Panc1 (cell line): ENCODE measurements around the gene SRSF3. TPM values are rescaled to one million over a fixed set of nuclear protein-coding genes. Genes with fewer than 3 reads are reported as not detected.

Experiments used
- ATAC-seq: fragments of 200-7000 bp; cut with Tn5 transposase; 2 replicates; pipeline ENCODE4 v1.9.1; 2020; ENCODE audit warnings: mild to moderate bottlenecking, moderate library complexity
- BruUV-seq: library from RNA; stranded (reverse); fragments of 400-500 nt; replicated peaks from 2 replicates; lab custom pipeline; 2021; lab: Mats Ljungman, UMichigan
- CTCF ChIA-PET: fragments of 300-600 bp; sonication (Branson Sonifier 250); formaldehyde crosslinking; loops from one replicate; lab custom pipeline; 2022; ENCODE audit warnings: antibody characterized with exemption; lab: Charles Lee
- POLR2A ChIA-PET: fragments of 300-600 bp; sonication (Branson Sonifier 250); formaldehyde crosslinking; loops from one replicate; lab custom pipeline; 2022; ENCODE audit warnings: antibody characterized with exemption; lab: Charles Lee
- DNase-seq: peaks from one replicate; pipeline ENCODE4 v3.0.0-alpha.2; 2010; ENCODE audit warnings: low read depth, low spot score
- H3K27ac ChIP-seq: 2 replicates; pipeline ENCODE4 v1.5.1; 2011; ENCODE audit warnings: mild to moderate bottlenecking, low read length, inconsistent platforms
- H3K27me3 ChIP-seq: fragments of 200-500 bp; sonication (Bioruptor generic); 2 replicates; pipeline ENCODE4 v1.6.0; 2014; ENCODE audit warnings: low read length, inconsistent platforms; ENCODE audit not compliant: control insufficient read depth, insufficient read depth
- H3K36me3 ChIP-seq: fragments of 200-500 bp; sonication (Bioruptor generic); 2 replicates; pipeline ENCODE4 v1.5.1; 2014; ENCODE audit warnings: inconsistent platforms, mild to moderate bottlenecking, low read length, moderate library complexity; ENCODE audit not compliant: control insufficient read depth, insufficient read depth
- H3K4me1 ChIP-seq: 2 replicates; pipeline ENCODE4 v1.5.1; 2011; ENCODE audit warnings: inconsistent platforms, mild to moderate bottlenecking, low read length, moderate library complexity; ENCODE audit not compliant: control insufficient read depth, insufficient read depth
- H3K4me3 ChIP-seq, 2 experiments: 2 replicates each; pipeline ENCODE4 v1.5.1; 2011 to 2012; ENCODE audit warnings: low read depth in 2 of 2, low read length in 2 of 2, mild to moderate bottlenecking in 2 of 2, inconsistent platforms in 1 of 2, moderate library complexity in 1 of 2
- H3K9me3 ChIP-seq: fragments of 200-500 bp; sonication (Bioruptor generic); 2 replicates; pipeline ENCODE4 v1.5.1; 2014; ENCODE audit warnings: low read depth, mild to moderate bottlenecking, inconsistent platforms, low read length, moderate library complexity; ENCODE audit not compliant: control insufficient read depth, insufficient read depth
- CTCF ChIP-seq: fragments of 450-650 bp; IDR thresholded peaks from 2 replicates; pipeline ENCODE4 v1.5.1; 2017; ENCODE audit warnings: mild to moderate bottlenecking
- POLR2AphosphoS5 ChIP-seq: IDR thresholded peaks from 2 replicates; pipeline ENCODE4 v1.6.1; 2012; ENCODE audit warnings: mild to moderate bottlenecking, low read depth, low read length, moderate library complexity
- REST ChIP-seq, 2 experiments: IDR thresholded peaks; 2 replicates each; pipeline ENCODE4 v1.6.1; 2011 to 2012; ENCODE audit warnings: low read depth in 2 of 2, control low read depth in 1 of 2, low read length in 1 of 2, mild to moderate bottlenecking in 1 of 2, moderate library complexity in 1 of 2; ENCODE audit not compliant: insufficient read depth in 1 of 2
- SIN3A ChIP-seq: IDR thresholded peaks from 2 replicates; pipeline ENCODE4 v1.6.1; 2012; ENCODE audit warnings: low read depth, mild to moderate bottlenecking, low read length, moderate library complexity, borderline replicate concordance; ENCODE audit not compliant: insufficient read depth
- TCF7L2 ChIP-seq: IDR thresholded peaks from 2 replicates; pipeline ENCODE4 v1.6.1; 2011; ENCODE audit warnings: mild to moderate bottlenecking, low read depth, low read length, inconsistent platforms
- in situ Hi-C: cut with HindIII; loops from 2 replicates; pipeline ENCODE4 v1.10.0; 2016; ENCODE audit warnings: low sequenced_read_pairs, low pct_unique_long_range_greater_than_20kb
- intact Hi-C: fragments of 100-400 bp; cut with micrococcal nuclease; formaldehyde crosslinking; loops from one replicate; pipeline ENCODE4 v1.10.0; 2022; ENCODE audit not compliant: unreplicated experiment
- total RNA-seq: library from RNA; stranded (reverse); gene quantifications from one replicate; pipeline ENCODE4 v1.2.1, GENCODE V29; 2021; ENCODE audit not compliant: unreplicated experiment

SRSF3 gene
- total RNA-seq, 1 experiment from 2014 or later, result 356 TPM

GRCh38 chr6:36625158-36625919 is 31.2 kb downstream of the SRSF3 start:
- no peaks in the 10 kb centered on the region for H3K36me3 ChIP-seq
- in situ Hi-C loops (no loop called here), intact Hi-C loops (no loop called here)
- H3K27me3 ChIP-seq, result no peaks in the 10 kb centered on the region
- TF ChIP-seq POLR2AphosphoS5 (no peak), TCF7L2 (no peak), SIN3A (no peak)
- H3K4me1 ChIP-seq, result peaks cover 9% of the 10 kb centered on the region
- no peak for DNase-seq
- no peak overlapping the region for H3K4me3 ChIP-seq
- peak overlapping the region; percentile 48; the same call in 1 of the 2 replicates for H3K27ac ChIP-seq
- no TSS peak for BruUV-seq
- no peaks in the 10 kb centered on the region for H3K9me3 ChIP-seq
- ChIA-PET POLR2A (interaction anchor here (0.5 kb wide), 1 partner anchor 103 kb away, joined by 6 read pairs; no protein-coding TSS in a partner anchor), CTCF (no interaction called here)
- ATAC-seq, result no peak

GRCh38 chr6:36626636-36627035 is 32.5 kb downstream of the SRSF3 start:
- no peak overlapping the region for H3K4me3 ChIP-seq
- H3K9me3 ChIP-seq, result no peaks in the 10 kb centered on the region
- DNase-seq (no peak), ATAC-seq (no peak)
- intact Hi-C loops (no loop called here), in situ Hi-C loops (no loop called here)
- POLR2A ChIA-PET, result no interaction called here
- H3K36me3 ChIP-seq, result no peaks in the 10 kb centered on the region
- no peak overlapping the region for H3K27ac ChIP-seq
- BruUV-seq, result no TSS peak
- CTCF ChIA-PET, result no interaction called here
- peaks cover 9% of the 10 kb centered on the region for H3K4me1 ChIP-seq
- no peaks in the 10 kb centered on the region for H3K27me3 ChIP-seq
- TF ChIP-seq POLR2AphosphoS5 (no peak), CTCF (no peak), REST (IDR thresholded peaks at IDR 0.05; ENCODE audit: insufficient read depth in 1 of 2, low read depth in 2 of 2, low read length in 1 of 2) (no peak), TCF7L2 (no peak), SIN3A (no peak)

- no peaks in the 10 kb centered on the region for H3K36me3 ChIP-seq
- peaks cover 9% of the 10 kb centered on the region for H3K4me1 ChIP-seq
- intact Hi-C loops (no loop called here), in situ Hi-C loops (no loop called here)
- no peaks in the 10 kb centered on the region for H3K27me3 ChIP-seq
- ATAC-seq (no peak), DNase-seq (no peak)
- no peaks in the 10 kb centered on the region for H3K9me3 ChIP-seq
- H3K27ac ChIP-seq, result no peak overlapping the region
- TF ChIP-seq CTCF, result no peak
- TF ChIP-seq TCF7L2, result no peak
- TF ChIP-seq SIN3A, result no peak
- no peak for TF ChIP-seq POLR2AphosphoS5
- TF ChIP-seq REST (IDR thresholded peaks at IDR 0.05; ENCODE audit: insufficient read depth in 1 of 2, low read depth in 2 of 2, low read length in 1 of 2), result no peak
- no TSS peak for BruUV-seq
- ChIA-PET POLR2A (no interaction called here), CTCF (no interaction called here)
- no peak overlapping the region for H3K4me3 ChIP-seq
Observed at GRCh38 chr6:36627141-36627540, 33.0 kb downstream of the SRSF3 start.
